GM12875 (cell line): Measurements from ENCODE around the gene VRK2.

Source experiments
- H3K4me3 ChIP-seq: one replicate; pipeline ENCODE4 v1.5.1; 2011; ENCODE audit warnings: low read depth, low read length, control low read depth
- CTCF ChIP-seq: IDR thresholded peaks from 2 replicates; pipeline ENCODE4 v1.5.1; 2011; ENCODE audit warnings: low read depth, mild to moderate bottlenecking, control low read depth, inconsistent platforms, low read length, moderate library complexity, borderline replicate concordance; ENCODE audit not compliant: insufficient read depth

The VRK2 gene

DNA sequence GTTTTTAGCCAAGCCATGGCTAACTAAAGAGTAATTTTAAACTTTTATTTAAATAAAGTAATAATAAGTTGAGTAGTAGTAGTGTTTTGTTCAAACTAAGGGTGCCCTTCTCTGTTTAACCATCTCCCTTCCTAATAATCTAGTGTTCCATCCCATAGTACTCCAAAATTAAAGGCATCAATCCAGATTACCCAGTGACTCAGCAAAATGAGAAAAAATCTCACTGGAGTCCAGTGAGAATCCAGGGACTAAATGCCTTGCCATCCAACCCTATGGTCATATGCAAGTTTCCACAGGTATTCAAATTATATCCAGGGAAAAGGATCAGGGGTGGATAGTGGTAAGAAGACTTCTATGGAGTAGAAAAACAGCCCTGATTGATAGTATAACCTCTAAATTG is 19.6 kb upstream of the VRK2 start:
- no peak for TF ChIP-seq CTCF
- no peak overlapping the region for H3K4me3 ChIP-seq

DNA sequence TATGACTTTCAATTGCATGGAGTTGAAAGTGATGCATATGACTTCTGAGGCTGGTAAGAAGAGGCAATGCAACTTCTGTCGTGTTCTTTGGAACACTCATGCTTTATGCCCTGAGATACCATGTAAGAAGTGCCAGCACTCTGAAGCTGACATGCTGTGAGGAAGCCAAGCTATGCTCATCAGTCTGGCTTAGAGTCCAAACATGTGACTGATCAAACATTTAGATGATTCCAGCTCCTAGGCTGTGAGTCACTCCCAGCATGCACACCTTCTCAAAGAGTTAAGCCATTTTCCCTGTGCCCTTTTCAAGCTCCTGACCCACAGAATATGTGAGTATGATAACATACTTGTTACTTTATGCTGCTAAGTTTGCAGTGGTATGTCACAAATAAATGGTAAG is 15.8 kb upstream of the VRK2 start:
- no peak for TF ChIP-seq CTCF
- no peak overlapping the region for H3K4me3 ChIP-seq

- no peak overlapping the region for H3K4me3 ChIP-seq
- no peak for TF ChIP-seq CTCF
Observed at GRCh38 chr2:58032016-58032763, 14.4 kb upstream of the VRK2 start.

- TF ChIP-seq CTCF = no peak
Observed at GRCh38 chr2:58032764-58033080, 13.9 kb upstream of the VRK2 start.

DNA sequence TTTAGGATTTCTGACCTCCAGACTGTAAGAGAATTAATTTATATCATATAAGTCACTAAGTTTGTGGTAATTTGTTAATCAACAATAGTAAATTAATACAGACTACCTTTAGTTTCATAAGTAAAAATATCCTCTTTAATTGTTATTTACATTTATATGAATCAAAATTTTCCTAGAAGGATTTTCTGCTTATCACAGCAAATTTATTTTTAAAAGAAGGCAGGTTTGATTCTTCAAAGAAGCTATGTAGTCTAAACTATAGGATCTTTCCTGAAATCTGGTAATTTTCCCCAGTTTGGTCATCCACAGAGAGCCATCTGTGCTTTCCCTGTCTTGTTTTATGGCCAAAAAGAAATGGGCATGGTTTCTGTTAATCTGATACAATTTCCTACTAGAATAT is 13.1 kb upstream of the VRK2 start:
- no peak for TF ChIP-seq CTCF
- H3K4me3 ChIP-seq = no peak overlapping the region

More at GRCh38 chr2:58032764-58033080, 13.9 kb upstream of the VRK2 start:
- no peak overlapping the region for H3K4me3 ChIP-seq

DNA sequence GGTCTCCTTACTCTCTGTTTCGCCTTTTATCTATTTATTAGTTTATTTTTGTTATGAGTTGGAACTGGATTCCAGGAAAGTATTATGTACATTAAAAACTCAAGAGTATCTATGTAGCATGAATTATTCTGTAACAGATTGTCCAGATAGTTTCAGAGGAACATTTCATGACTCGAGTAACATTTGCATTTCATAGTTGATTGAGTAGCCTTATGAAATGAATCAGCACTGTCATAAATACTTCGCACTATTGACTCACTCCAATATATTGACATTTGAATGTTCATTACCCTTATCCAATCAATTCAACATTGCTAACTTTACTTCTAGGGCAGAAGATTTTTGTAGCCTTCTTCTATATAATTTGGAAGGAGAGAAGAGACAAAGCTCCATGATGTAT is 11.3 kb upstream of the VRK2 start:
- TF ChIP-seq CTCF = no peak
- H3K4me3 ChIP-seq = no peak overlapping the region

DNA sequence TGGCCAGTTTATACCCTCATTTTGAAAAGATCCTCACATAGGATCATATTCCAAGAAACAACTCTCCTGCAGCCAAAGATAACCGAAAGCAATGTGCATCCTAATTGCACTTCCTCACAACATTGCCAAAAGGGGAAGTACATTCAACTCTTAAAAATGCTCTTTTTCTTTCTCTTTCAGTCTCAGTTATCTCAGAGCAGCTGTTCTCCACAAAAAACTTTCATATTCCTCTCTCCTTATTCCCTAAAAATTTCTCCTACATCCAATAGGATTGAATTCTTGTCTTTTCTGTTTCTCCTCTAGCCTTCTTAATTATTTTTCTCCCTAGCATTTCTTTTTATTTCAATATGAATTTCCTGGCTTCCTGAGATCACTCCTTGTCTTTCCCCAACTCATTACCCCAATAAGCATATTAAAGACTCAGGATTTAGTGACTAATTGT is 7.4 kb upstream of the VRK2 start:
- TF ChIP-seq CTCF = no peak
- H3K4me3 ChIP-seq = no peak overlapping the region
